K562 (cell line): ENCODE results near the gene SOX30. TPM values are rescaled to one million over a fixed set of nuclear protein-coding genes. Genes with fewer than 3 reads are reported as not detected.

Experiments
- ATAC-seq: fragments of 200-7000 bp; cut with Tn5 transposase; 3 replicates; pipeline ENCODE4 v1.9.1; 2020; ENCODE audit warnings: moderate library complexity
- BruUV-seq: library from RNA; stranded (reverse); fragments of 400-500 nt; replicated peaks from 2 replicates; lab custom pipeline; 2021; lab: Mats Ljungman, UMichigan
- CTCF ChIA-PET: fragments of 300-600 bp; formaldehyde crosslinking; extraction: SDS; loops from one replicate; lab custom pipeline; 2021; ENCODE audit warnings: low intra/inter-chr PET ratio; lab: Yijun Ruan, JAX
- POLR2A ChIA-PET: fragments of 300-600, 350-650 bp; sonication (Branson Sonifier 250); formaldehyde crosslinking; extraction: SDS; loops from one replicate; lab custom pipeline; 2021; ENCODE audit warnings: antibody characterized with exemption, inconsistent platforms; lab: Yijun Ruan, JAX
- DNase-seq, 4 experiments: peaks; one replicate each; pipeline versions ENCODE4 v3.0.0 to v3.0.0-alpha.2; 2011 to 2018; ENCODE audit warnings: low spot score in 3 of 4, mixed read lengths in 3 of 4; ENCODE audit errors: extremely low read depth in 1 of 4
- FAIRE-seq: peaks from 2 replicates; lab custom pipeline; 2011; peaks lifted over from hg19 to GRCh38; lab: Jason Lieb, UNC
- H2AFZ ChIP-seq: 2 replicates; pipeline ENCODE4 v1.6.0; 2011; ENCODE audit warnings: low read depth, low read length, control low read depth, inconsistent platforms
- H3K27ac ChIP-seq: fragments of 200-600 bp; 3 replicates; pipeline ENCODE4 v1.8.0; 2011; ENCODE audit warnings: low read depth, mild to moderate bottlenecking, control low read depth, inconsistent platforms, low read length, moderate library complexity, mixed read lengths; ENCODE audit errors: extremely low read depth
- H3K27me3 ChIP-seq, 2 experiments: fragments of 300-600 bp in 1 of 2; 2 replicates in 1 of 2; 3 replicates in 1 of 2; pipeline versions ENCODE4 v1.6.0 to v1.8.0; 2011; ENCODE audit warnings: inconsistent platforms in 2 of 2, low read length in 2 of 2, mild to moderate bottlenecking in 1 of 2, mixed read lengths in 1 of 2, moderate library complexity in 1 of 2; ENCODE audit not compliant: control insufficient read depth in 2 of 2, insufficient read depth in 2 of 2
- H3K36me3 ChIP-seq: fragments of 300-600 bp; 3 replicates; pipeline ENCODE4 v1.8.0; 2011; ENCODE audit warnings: mild to moderate bottlenecking, low read length, inconsistent platforms; ENCODE audit not compliant: control insufficient read depth, insufficient read depth
- H3K4me1 ChIP-seq, 2 experiments: fragments of 200-600 bp in 1 of 2; replicated peaks in 1 of 2; 2 replicates in 1 of 2; 3 replicates in 1 of 2; pipeline versions ENCODE4 v1.5.1 to v1.8.0; 2011; ENCODE audit warnings: inconsistent platforms in 2 of 2, low read length in 2 of 2, mild to moderate bottlenecking in 1 of 2, mixed read lengths in 1 of 2, moderate library complexity in 1 of 2; ENCODE audit not compliant: control insufficient read depth in 2 of 2, insufficient read depth in 2 of 2
- H3K4me2 ChIP-seq: 2 replicates; pipeline ENCODE4 v1.6.1; 2011; ENCODE audit warnings: low read length, control low read depth, inconsistent platforms, mixed read lengths; ENCODE audit not compliant: insufficient read depth
- H3K4me3 ChIP-seq: fragments of 200-600 bp; sonication (generic), shearing (Covaris generic); 2 replicates; pipeline ENCODE4 v1.5.1; 2016; ENCODE audit warnings: control low read depth, inconsistent platforms
- H3K79me2 ChIP-seq: fragments of 200-600 bp; 3 replicates; pipeline ENCODE4 v1.8.0; 2011; ENCODE audit warnings: low read length, inconsistent platforms; ENCODE audit not compliant: control insufficient read depth, insufficient read depth
- H3K9ac ChIP-seq, 2 experiments: 2 replicates each; pipeline versions ENCODE4 v1.6.0 to v1.6.1; 2011; ENCODE audit warnings: low read depth in 2 of 2, low read length in 2 of 2, control low read depth in 1 of 2, inconsistent platforms in 1 of 2, mild to moderate bottlenecking in 1 of 2, mixed read lengths in 1 of 2; ENCODE audit not compliant: insufficient read depth in 1 of 2
- H3K9me1 ChIP-seq: one replicate; pipeline ENCODE4 v1.6.0; 2011; ENCODE audit warnings: inconsistent platforms, mild to moderate bottlenecking, low read length, moderate library complexity; ENCODE audit not compliant: control insufficient read depth, insufficient read depth
- H3K9me3 ChIP-seq: replicated peaks from 2 replicates; pipeline ENCODE4 v1.5.1; 2011; ENCODE audit warnings: low read depth, low read length, inconsistent platforms; ENCODE audit not compliant: control insufficient read depth, insufficient read depth
- H4K20me1 ChIP-seq: replicated peaks from 2 replicates; pipeline ENCODE4 v1.6.1; 2011; ENCODE audit warnings: low read length, inconsistent platforms, mixed read lengths; ENCODE audit not compliant: control insufficient read depth, insufficient read depth
- CBFA2T3 ChIP-seq: fragments of 450-650 bp; IDR thresholded peaks from 2 replicates; pipeline ENCODE4 v1.6.1; 2017
- ETV1 ChIP-seq: fragments of 450-650 bp; conservative IDR thresholded peaks from 2 replicates; pipeline ENCODE4 v1.6.1; 2016; ENCODE audit warnings: missing genetic modification characterization, control low read depth, low read depth, missing compliant biosample characterization
- KDM1A ChIP-seq, 2 experiments: fragments of 450-650 bp; IDR thresholded peaks; 2 replicates each; pipeline ENCODE4 v1.6.1; 2016; ENCODE audit warnings: mild to moderate bottlenecking in 2 of 2
- KDM4B ChIP-seq, 2 experiments: fragments of 450-650 bp in 1 of 2; sonication (generic) in 1 of 2; IDR thresholded peaks; 2 replicates each; pipeline ENCODE4 v1.6.1; 2016 to 2017; ENCODE audit warnings: borderline replicate concordance in 2 of 2, antibody characterized with exemption in 1 of 2, low read depth in 1 of 2, mild to moderate bottlenecking in 1 of 2
- MAFF ChIP-seq: IDR thresholded peaks from 2 replicates; pipeline ENCODE4 v1.6.1; 2012; ENCODE audit warnings: low read length, improper control_type of control experiment
- MAFG ChIP-seq: fragments of 450-650 bp; conservative IDR thresholded peaks from 2 replicates; pipeline ENCODE4 v1.6.1; 2016; ENCODE audit warnings: missing genetic modification characterization, missing compliant biosample characterization
- NR2C2 ChIP-seq, 2 experiments: fragments of 200-800 bp in 1 of 2; sonication (Bioruptor generic) in 1 of 2; sonication (generic) in 1 of 2; formaldehyde crosslinking in 1 of 2; IDR thresholded peaks; 2 replicates each; pipeline versions ENCODE4 v1.6.1 to v1.8.0; 2016 to 2022; ENCODE audit warnings: mild to moderate bottlenecking in 1 of 2, missing compliant biosample characterization in 1 of 2, missing genetic modification characterization in 1 of 2, missing genetic modification reagents in 1 of 2
- PHF20 ChIP-seq: fragments of 450-650 bp; IDR thresholded peaks from 2 replicates; pipeline ENCODE4 v1.6.1; 2018; ENCODE audit not compliant: partially characterized antibody
- SNIP1 ChIP-seq: fragments of 450-650 bp; IDR thresholded peaks from 2 replicates; pipeline ENCODE4 v1.7.1; 2017; ENCODE audit warnings: low read depth, mild to moderate bottlenecking
- SRSF7 ChIP-seq: fragments of 200-400 bp; formaldehyde crosslinking; optimal IDR thresholded peaks from 2 replicates; pipeline ENCODE3; 2017; ENCODE audit warnings: mild to moderate bottlenecking, low read depth, low read length
- TAL1 ChIP-seq: fragments of 450-650 bp; IDR thresholded peaks from 2 replicates; pipeline ENCODE4 v1.6.1; 2016; ENCODE audit warnings: mild to moderate bottlenecking
- TGIF2 ChIP-seq: sonication (generic); formaldehyde crosslinking; IDR thresholded peaks from 2 replicates; pipeline ENCODE4 v1.8.1; 2022; ENCODE audit warnings: mild to moderate bottlenecking, missing genetic modification reagents, moderate library complexity
- ZNF384 ChIP-seq: IDR thresholded peaks from 2 replicates; pipeline ENCODE4 v1.6.1; 2012; ENCODE audit warnings: low read depth, low read length, improper control_type of control experiment
- WGBS: fragments of 100-300 bp; shearing (Covaris generic); methylation state at CpG from one replicate; pipeline ENCODE4 v1.1.6; 2016; ENCODE audit warnings: low coverage, mixed read lengths; ENCODE audit not compliant: insufficient coverage; ENCODE audit errors: missing lambda C conversion rate; 5-methylcytosine and 5-hydroxymethylcytosine counted together
- in situ Hi-C: fragments of 300-500 bp; cut with MboI; formaldehyde crosslinking; loops from 4 replicates; pipeline ENCODE4 v1.15.0; 2018; ENCODE audit warnings: inconsistent platforms, mixed read lengths
- intact Hi-C: fragments of 100-400 bp; cut with micrococcal nuclease; formaldehyde crosslinking; loops from 2 replicates; pipeline ENCODE4 v1.14.2; 2022
- polyA plus RNA-seq, 8 experiments: library from polyadenylated mRNA; depleted of rRNA in 4 of 8; stranded (reverse) in 5 of 8; unstranded in 3 of 8; fragments of >200 nt; fragmentation: Nextera tagmentation in 2 of 8; fragmentation: Illumina TruSeq in 1 of 8; extraction: Ambion mirVana in 2 of 8; extraction: Trizol in 1 of 8; gene quantifications; 2 replicates each; pipeline versions ENCODE4 v1.2.1 to v1.2.3, GENCODE V29; 2011 to 2014; ENCODE audit warnings: inconsistent platforms in 1 of 8, missing spikeins in 1 of 8
- total RNA-seq, 7 experiments: library from RNA; depleted of rRNA in 6 of 7; stranded (reverse); fragments of >200 nt in 6 of 7; fragmentation: Illumina TruSeq in 2 of 7; extraction: Trizol in 2 of 7; gene quantifications; 2 replicates each; pipeline versions ENCODE4 v1.2.1 to v1.2.3, GENCODE V29; 2011 to 2021; ENCODE audit warnings: low replicate concordance in 1 of 7
- TF ChIP-seq, protein P1 (sequence below): fragments of 250-450 bp; sonication (Bioruptor Pico); IDR thresholded peaks from 2 replicates; pipeline ENCODE4 v1.4.0; 2020; ENCODE audit warnings: mild to moderate bottlenecking, moderate library complexity

The SOX30 gene
- total and polyA plus RNA-seq, 9 of the 15 experiments (the other 6 are each of a cell fraction or from before 2014, with no cell fraction given): not detected

GRCh38 chr5:157578079-157578780 lies 74.0 kb downstream of the SOX30 start:
- H3K4me1 ChIP-seq: peaks cover 6 to 20% of the 10 kb centered on the region in 2 experiments; a peak in 3 of 5 replicates

GRCh38 chr5:157576678-157577077 lies 75.6 kb downstream of the SOX30 start:
- H3K4me3 ChIP-seq: no peak overlapping the region
- no TSS peak for BruUV-seq
- no peak overlapping the region for H3K9ac ChIP-seq
- TF ChIP-seq, protein P1, sequence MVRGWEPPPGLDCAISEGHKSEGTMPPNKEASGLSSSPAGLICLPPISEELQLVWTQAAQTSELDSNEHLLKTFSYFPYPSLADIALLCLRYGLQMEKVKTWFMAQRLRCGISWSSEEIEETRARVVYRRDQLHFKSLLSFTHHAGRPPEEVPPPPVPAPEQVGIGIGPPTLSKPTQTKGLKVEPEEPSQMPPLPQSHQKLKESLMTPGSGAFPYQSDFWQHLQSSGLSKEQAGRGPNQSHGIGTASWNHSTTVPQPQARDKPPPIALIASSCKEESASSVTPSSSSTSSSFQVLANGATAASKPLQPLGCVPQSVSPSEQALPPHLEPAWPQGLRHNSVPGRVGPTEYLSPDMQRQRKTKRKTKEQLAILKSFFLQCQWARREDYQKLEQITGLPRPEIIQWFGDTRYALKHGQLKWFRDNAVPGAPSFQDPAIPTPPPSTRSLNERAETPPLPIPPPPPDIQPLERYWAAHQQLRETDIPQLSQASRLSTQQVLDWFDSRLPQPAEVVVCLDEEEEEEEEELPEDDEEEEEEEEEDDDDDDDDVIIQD: no peak
- TF ChIP-seq TGIF2 (CRISPR knock-in tag): no peak
- TF ChIP-seq SNIP1: no peak
- no peak for TF ChIP-seq MAFF
- peak; percentile 39; the same call in 1 of the 2 replicates for TF ChIP-seq CBFA2T3
- TF ChIP-seq KDM1A (IDR thresholded peaks at IDR 0.05): 0 out of 4 replicates have a peak, but pooled peaks of 1 of the 2 experiments have one; percentile 31
- TF ChIP-seq ETV1 (tag): 0 out of 2 replicates have a peak, but pooled peaks have one; percentile 7
- no peak for TF ChIP-seq PHF20
- TF ChIP-seq TAL1: peak; percentile 27; the same call in 1 of the 2 replicates
- TF ChIP-seq ZNF384: no peak
- TF ChIP-seq NR2C2 (CRISPR knock-in tag; IDR thresholded peaks at IDR 0.05): no peak
- TF ChIP-seq NR2C2 (tag; IDR thresholded peaks at IDR 0.05): 0 out of 2 replicates have a peak, but pooled peaks have one; percentile 20
- no peak for TF ChIP-seq SRSF7
- TF ChIP-seq KDM4B (IDR thresholded peaks at IDR 0.05; ENCODE audit: borderline replicate concordance in 2 of 2, low read depth in 1 of 2): no peak

More at GRCh38 chr5:157578079-157578780, 74.0 kb downstream of the SOX30 start:
- Histone ChIP-seq H3K27me3 (peaks cover 0 to 11% of the 10 kb centered on the region in 2 experiments; a peak in 2 of 5 replicates), H3K79me2 (no peaks in the 10 kb centered on the region), H3K4me2 (no peak overlapping the region), H3K9me1 (no peaks in the 10 kb centered on the region), H4K20me1 (no peaks in the 10 kb centered on the region), H3K4me3 (no peak overlapping the region), H3K9ac (no peak overlapping the region), H3K27ac (no peak overlapping the region), H3K9me3 (no peaks in the 10 kb centered on the region), H3K36me3 (no peaks in the 10 kb centered on the region), H2AFZ (no peak overlapping the region)
- no TSS peak for BruUV-seq
- 37% methylated on average over 6 of the region's 6 CpGs for WGBS
- no peak for TF ChIP-seq MAFG (tag)
- ATAC-seq (0 out of 3 replicates have a peak, but pooled peaks have one; percentile 12), DNase-seq (no peak), FAIRE-seq (no peak)
- in situ Hi-C loops: no loop called here
- CTCF ChIA-PET: no interaction called here
- intact Hi-C loops: no loop called here
- POLR2A ChIA-PET: interaction anchor here (1.0 kb wide), 1 partner anchor 10 kb away, joined by 3 read pairs; no protein-coding TSS in a partner anchor

More at GRCh38 chr5:157576678-157577077, 75.6 kb downstream of the SOX30 start:
- FAIRE-seq (peak; percentile 44), DNase-seq (no peak), ATAC-seq (no peak)
- in situ Hi-C loops: no loop called here
- WGBS: 21% methylated on average over 4 of the region's 4 CpGs
- intact Hi-C loops: no loop called here
- peak overlapping the region; percentile 21; the same call in 1 of the 2 replicates for H2AFZ ChIP-seq
- peaks cover 6 to 20% of the 10 kb centered on the region in 2 experiments; a peak in 3 of 5 replicates for H3K4me1 ChIP-seq
- no peak overlapping the region for H3K4me2 ChIP-seq
- peaks cover 0 to 11% of the 10 kb centered on the region in 2 experiments; a peak in 2 of 5 replicates for H3K27me3 ChIP-seq
- CTCF ChIA-PET: no interaction called here
- H3K9me1 ChIP-seq: no peaks in the 10 kb centered on the region
- no peaks in the 10 kb centered on the region for H3K79me2 ChIP-seq
- H3K27ac ChIP-seq: no peak overlapping the region
- H3K9me3 ChIP-seq: no peaks in the 10 kb centered on the region
- H3K36me3 ChIP-seq: no peaks in the 10 kb centered on the region
- POLR2A ChIA-PET: interaction anchor here (1.3 kb wide), 1 partner anchor 9 kb away, joined by 3 read pairs; no protein-coding TSS in a partner anchor
- no peaks in the 10 kb centered on the region for H4K20me1 ChIP-seq
